NCI-H1417 treated with DMSO at 0.1 percent for 48 hours (cell line): ENCODE measurements around the gene STYX.
"Not testable (repeated sequence)": the region's sequence is repeated elsewhere in the genome, so short reads cannot be mapped to it uniquely, and the experiment has no call there.

ENCODE experiments used
- DNase-seq: peaks from one replicate; lab custom pipeline; 2025; lab: John Stamatoyannopoulos, UW

Gene STYX

DNA sequence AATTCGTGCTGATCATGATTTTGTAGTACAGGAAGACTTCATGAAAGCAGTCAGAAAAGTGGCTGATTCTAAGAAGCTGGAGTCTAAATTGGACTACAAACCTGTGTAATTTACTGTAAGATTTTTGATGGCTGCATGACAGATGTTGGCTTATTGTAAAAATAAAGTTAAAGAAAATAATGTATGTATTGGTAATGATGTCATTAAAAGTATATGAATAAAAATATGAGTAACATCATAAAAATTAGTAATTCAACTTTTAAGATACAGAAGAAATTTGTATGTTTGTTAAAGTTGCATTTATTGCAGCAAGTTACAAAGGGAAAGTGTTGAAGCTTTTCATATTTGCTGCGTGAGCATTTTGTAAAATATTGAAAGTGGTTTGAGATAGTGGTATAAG, 2.5 kb upstream of the STYX start:
- DNase-seq, result not testable (repeated sequence)

DNA sequence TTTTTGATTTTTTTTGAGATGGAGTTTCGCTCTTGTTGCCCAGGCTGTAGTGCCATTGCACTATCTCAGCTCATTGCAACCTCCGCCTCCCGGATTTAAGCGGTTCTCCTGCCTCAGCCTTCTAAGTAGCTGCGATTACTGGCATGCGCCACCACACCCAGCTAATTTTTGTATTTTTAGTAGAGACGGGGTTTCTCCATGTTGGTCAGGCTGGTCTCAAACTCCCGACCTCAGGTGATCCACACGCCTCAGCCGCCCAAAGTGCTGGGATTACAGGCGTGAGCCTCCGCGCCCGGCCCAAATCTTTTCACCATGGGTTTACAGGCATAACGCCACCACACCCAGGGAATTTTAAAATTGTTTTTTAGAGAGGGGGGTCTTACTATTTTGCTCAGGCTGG, 931 bp upstream of the STYX start:
- DNase-seq, result not testable (repeated sequence)

DNA sequence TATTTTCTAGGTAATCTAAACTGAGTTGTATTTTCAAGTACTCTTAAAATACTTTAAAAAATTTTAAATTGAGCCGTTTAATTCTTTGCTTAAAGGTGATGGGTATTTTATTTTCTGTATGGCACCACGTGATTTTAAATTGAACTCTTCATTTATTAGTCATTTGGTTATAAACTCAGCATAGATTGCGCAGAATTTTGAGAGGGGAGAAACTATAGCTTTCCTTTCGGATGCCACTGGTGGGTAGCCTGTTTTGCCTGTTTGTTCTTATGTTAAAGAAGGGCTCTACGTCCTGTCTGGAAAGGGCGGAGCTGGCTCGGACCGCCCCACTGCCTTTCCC, 411 bp upstream of the STYX start:
- DNase-seq, result no peak

DNA sequence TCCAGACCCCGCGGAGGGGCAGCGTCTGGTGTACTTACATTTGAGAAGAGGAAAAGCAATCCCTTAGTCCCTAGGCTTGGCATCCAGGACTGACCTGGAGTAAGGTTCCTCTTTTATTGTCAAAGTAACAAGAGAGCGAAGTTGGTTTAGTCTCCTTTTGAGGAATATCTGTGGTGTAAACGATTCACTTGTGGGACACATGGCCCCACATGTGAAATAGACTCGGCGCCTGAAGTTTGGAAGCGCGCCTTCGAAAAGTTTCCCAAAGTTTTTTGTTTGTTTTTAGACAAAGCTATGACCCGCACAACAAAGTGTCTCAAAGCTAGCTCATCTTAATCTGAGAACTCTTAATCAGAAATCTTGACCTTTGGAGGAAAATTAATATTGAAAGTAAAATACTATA, 744 bp downstream of the STYX start:
- DNase-seq, result no peak

DNA sequence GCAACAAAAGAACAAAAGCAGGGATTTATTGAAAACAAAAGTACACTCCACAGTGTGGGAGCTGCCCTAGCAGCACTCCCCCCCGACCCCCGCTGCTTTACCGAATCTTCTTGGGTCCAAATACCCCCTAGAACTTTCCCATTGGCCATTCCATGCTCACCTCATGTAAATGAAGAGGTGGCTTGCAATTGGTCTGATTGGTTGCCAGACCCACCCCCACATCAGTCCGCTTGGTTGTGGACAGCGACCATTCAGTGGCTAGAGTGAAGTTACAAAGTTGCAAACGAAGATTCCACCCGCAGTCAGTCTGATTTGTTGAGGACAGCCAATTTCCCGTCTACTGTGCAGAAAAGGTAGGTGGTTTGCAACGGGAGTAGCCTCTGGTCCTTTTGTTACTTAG, 3.9 kb downstream of the STYX start:
- DNase-seq, result no peak

DNA sequence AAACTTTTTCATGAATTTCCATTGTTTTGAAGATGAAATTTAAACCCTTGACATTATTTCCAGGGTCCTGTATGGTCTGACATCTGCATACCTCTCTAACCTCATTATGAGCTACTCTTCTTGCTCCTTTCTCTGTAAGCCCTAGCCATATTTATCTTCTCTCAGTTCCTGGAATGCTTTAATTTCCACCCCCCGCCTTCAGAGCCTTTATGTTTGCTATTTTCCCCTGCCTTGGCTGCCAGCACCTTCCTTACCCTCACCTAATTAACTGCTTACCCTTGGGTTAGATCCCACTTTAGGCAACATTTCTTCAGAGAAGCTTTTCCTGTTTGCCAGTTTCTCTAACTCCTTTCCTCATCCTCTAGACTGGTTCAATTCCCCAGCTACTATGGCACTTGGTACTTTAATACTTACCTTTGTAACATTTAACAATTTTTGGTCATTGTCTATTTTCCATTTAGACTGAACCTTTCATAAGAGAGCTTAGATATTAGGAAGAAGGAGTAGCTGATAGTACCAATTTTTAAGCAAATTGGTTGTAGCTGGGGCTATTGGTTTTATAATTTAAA, 6.0 kb downstream of the STYX start:
- no peak for DNase-seq

DNA sequence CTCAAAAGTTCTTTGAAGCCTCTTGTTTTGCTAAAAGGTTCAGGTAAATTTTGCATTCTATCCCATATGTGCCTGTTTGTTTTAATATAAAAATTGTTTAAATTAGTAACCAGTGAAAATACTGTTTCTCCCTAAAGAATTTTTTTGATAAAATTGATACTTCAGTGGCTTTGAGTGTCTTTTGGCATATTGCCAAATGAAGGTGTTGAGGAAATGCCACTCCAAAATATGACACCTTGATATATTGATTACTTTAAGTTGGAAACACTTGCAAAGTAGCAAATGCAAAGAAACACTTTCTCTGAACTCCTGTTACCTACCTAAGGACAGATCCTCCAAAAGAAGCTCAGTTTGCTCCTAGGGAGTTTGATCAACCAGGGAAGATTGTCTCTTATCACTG, 8.4 kb downstream of the STYX start:
- no peak for DNase-seq

DNA sequence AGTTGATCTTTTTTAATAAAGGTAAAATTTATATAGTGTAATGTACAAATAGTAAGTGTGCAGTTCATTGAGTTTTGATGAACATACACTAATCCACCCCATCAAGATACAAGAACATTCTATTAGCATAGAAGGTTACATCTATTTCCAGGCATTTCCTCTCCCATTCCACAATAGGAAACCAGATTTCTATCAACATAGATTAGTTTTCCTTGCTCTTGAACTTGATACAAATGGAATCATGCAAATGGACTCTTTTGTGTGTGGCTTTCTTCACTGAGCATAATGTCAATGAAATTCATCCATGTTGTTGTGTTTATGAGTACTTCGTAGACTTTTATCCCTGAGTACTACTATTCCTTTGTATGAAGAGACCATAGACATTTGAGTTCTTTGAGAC, 10.8 kb downstream of the STYX start:
- DNase-seq, result no peak

DNA sequence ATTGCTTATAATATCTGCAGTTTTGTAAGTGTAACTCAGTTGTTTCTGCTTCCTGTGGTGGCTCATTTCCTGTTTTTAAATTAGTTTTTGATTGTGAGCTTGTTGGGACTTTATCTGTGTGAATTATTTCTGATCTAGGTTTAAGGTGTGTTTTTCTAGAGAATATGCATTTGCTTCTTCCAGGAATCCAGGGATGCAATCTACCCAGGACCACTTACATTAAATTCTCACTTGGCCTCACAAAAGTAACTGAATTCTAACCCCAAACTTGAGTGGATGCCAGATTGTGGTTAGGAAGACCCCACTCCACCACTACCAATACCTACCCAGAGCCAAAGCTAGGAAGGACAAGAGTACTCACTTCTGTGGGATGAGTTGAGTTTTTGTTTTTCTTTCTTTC, 11.9 kb downstream of the STYX start:
- DNase-seq, result no peak

DNA sequence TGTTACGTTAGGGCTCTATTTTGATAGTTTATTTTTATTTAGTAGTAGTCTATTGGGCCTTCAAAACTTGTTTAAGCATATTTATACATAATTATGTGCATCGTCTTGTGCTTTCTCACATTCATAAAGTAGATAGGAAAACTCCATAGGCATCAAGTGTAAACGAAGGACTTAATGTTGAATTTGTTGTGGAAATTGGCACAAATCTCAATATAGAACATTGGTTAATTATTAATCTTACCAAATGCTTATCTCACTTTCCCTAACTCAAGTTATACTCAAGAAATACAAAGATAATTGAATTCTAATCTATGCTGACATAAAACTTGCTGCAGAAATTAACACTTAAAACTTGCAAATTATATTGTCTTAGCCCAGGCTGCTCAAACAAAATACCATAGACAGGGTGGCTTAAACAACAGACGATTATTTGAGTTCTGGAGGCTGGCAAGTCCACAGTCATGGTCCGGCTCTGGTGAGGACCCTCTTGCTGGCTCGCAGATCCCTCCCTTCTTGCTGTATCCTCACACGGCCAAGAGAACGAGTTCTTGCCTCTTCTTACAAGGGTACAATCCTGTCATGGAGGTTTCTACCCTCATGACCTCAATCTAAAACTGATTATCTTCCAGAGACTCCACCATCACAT, 18.8 kb downstream of the STYX start:
- no peak for DNase-seq

DNA sequence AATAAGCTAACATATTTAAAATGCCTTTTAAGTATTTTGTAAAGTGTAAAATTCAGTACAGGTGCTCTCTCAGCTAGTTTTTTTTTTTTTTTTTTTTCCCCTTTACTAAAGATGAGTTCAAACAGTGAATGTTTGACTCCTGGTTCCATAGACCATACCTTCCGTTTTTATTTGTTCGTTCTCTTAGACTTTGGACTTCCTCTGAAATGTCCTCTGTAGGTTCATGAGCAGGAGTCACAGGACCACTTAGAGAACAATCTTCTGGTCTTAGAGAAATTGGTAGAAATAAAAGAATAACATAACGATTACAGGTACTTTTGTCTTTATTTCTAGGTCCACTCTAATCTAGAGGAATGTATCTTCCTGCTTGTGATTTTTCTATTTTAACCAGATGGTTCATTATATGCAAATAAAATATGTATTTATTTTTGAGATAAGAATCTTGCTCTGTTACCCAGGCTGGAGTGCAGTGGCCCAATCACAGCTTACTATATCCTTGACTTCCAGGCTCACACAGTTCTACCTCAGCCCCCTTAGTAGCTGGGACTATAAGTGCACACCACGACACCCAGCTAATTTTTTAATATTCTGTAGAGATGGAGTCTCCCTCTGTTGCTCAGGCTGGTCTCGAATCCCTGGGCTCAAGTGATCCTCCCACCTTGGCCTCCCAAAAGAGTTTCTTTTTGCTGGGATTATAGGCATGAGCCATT, 25.8 kb downstream of the STYX start:
- DNase-seq, result no peak

DNA sequence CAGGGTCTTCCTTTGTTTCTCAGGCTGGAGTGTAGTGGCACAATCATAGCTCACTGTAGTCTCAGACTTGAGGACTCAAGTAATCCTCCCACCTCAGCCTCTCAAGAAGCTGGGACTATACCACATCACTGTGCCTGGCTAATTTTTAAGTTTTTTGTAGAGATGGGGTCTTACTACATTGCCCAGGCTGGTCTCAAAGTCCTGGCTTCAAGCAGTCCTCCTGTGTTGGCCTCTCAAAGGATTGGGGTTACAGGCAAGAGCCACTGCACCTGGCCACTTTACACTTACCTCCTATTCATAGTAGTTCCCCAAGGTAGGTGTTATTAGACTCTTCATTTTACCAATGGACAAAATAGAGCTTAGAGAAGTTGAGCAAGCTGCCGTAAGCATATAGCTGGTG, 29.2 kb downstream of the STYX start:
- DNase-seq, result no peak

DNA sequence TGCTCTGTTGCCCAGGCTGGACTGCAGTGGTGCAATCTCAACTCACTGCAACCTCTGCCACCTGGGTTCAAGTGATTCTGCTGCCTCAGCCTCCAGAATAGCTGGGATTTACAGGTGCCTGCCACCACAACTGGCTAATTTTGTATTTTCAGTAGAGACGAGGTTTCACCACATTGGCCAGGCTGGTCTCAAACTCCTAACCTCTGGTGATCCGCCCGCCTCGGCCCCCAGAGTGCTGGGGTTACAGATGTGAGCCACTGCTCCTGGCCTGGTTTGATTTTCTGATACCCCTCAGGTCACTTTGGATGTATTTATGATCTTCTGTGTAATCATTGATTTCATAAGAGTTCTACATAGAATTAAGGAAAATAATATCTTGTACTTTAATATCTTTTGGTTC, 33.0 kb downstream of the STYX start:
- not testable (repeated sequence) for DNase-seq

DNA sequence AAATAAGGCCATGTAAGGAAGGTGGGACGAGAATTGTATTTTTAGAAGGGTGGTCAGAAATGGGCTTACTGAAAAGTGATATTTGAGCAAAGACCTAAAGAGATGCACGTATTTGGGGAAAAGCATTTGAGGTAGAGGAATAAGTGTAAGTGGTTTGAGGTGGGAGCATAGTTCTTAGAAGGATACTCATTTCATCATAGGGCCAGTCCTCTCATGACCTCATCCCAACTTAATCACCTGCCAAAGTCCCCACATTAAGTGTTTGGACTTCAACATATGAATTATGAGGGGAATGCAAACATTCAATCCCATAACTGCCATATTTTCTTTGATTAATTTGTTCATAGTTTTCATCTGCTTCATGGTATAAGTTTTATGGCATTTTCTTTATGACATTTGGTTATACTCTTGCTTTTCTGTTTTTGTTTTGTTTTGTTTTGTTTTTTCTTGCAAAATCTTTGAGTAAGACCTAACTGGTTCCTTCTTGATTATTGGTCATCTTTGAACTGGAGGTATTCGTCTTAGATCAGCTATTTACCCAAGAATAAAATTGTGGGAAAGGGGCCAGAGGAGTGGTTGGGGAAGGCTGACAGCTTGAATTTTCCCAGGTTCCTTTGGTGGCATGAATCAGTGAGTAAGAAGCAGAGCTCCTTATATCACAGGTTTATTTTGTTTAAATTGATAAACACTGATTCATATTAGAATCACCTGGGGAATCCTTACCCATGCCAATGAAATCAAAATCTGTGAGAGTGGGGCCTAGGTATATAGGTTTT, 37.3 kb downstream of the STYX start:
- DNase-seq, result no peak

DNA sequence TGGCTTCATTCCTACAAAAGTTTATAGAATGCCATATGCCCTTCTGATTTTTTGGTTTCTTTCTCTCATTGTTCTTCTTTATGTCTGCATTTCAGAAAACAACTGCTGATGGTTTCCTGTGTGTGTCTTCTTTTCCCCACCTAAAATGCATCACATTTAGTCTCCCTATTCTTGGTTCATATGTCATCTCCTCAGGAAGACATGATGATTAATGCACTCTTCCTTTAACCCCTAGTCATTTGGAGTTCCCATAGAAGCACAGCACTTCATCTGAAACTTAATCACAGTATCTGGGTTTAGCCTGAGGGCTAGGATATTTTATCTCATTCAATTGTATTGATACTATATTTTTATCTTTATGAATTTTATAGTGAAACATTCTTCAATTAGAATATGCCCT, 39.9 kb downstream of the STYX start:
- DNase-seq, result no peak

DNA sequence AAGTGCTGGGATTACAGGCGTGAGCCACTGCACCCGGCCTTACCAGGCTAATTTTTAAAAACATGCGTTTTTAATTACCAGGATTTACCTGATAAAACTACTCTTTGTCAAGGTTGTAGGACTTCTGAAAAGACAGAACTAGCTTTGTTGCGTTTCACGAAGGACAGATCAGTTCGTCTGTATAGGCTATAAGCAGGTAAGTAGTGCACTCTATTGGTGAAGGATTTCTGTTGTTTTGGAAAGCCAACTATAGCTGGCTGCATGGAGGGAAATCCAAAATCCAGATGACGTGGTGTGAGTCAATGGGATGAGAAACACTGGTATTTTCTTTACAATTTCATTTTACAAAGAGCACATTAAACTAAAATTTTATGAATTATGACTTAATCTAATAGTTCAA, 46.9 kb downstream of the STYX start:
- no peak for DNase-seq

DNA sequence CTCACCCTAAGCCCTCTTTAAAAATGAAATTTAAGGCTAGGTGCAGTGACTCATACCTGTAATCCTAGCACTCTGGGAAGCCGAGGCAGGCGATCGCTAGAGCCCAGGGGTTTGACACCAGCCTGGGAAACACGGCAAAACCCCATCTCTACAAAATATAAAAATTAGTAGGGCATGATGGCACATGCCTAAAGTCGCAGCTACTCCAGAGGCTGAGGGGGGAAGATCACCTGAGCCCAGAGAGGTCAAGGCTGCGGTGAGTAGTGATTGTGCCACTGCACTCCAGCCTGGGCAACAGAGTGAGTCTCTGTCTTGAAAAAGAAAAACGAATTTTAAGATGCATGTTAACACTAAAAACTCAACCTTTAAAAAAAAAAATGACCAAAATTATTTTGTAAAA, 48.7 kb downstream of the STYX start:
- no peak for DNase-seq

DNA sequence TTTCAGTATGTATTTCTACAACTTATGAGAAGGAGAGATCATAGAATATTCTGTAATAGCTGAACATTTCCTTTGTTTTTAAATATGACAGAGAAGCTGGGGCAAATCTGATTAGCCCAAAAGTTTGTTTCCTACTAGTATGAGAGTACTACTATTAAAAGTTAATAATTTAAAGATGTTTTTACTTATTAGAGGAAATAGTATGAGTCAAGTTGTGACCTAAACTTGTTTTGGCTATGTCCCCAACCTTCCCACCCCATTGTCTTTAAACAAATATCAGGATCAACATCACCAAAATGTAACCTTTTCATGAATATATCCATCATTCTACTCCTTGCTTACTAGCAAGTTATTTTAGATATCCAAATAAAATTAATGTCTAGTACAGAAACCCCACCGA, 50.9 kb downstream of the STYX start:
- no peak for DNase-seq

DNA sequence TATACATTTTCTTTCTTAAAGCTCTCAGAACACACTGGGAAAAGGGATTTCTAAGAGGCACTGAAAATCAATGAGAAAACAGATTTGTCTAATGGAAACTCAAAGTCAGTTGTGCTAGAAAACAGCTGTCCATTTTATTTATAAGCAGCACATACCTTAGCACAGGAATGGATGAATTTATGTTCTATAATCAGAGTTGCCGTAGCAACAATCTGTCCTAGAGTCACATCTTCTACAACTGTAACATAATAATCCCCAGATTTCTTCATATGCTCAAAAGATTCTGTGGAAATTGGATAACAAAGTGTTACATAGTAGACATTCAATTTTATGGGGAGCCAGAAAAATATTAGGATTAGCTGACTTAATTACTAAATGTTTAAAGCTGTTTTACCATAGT, 51.7 kb downstream of the STYX start:
- no peak for DNase-seq

DNA sequence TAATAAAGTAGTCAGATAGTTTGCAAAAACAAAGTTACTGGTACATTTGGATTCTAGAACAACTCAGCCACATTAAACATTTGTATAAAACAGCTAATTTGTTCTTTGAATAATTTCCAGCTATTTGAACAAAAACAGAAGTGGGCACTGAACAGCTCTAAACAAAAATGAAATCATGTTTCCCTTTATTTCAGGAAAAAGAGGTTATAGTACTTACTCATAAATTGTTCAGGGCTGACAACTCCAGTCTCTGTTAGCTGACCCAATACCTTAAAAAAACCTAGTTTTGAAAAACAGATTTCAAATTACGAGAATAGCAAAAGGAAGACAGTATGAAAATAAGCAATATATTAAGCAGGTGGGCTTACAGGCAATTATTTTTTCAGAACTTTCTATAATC, 53.2 kb downstream of the STYX start:
- DNase-seq, result no peak

DNA sequence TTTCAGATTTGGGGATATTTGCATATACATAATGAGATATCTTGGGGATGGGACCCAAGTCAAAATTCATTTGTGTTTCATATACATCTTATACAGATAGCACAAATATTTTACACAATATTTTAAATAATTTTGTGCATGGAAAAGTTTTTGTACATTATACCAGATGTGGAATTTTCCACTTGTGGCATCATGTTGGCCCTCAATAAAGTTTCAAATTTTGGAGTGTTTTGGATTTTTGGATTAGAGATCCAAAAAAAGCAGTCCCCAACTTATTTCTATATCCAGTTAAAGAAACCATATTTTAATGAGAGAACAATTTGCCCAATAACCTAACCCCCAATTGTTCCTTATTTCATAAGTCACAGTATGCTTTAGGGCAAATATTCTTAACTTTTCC, 56.9 kb downstream of the STYX start:
- no peak for DNase-seq

DNA sequence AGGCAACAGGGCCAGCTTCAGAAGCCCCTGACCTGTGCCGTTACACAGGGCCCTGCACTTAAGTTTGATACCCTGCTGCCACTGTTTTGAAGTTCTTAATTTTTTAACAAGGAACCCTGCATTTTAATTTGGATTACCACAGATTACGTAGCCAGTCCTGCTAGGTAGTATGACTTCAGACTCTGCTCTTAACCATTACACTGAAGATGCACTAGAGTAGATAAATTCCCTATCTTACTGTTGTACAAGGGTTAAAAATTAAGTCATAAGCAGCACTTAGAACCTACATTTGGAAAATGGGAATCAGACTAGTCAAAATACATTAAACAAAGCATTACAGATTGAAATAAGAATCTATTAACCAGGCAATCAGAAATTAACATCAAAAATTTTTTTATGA, 59.2 kb downstream of the STYX start:
- DNase-seq, result no peak
